SK-N-SH (cell line): ENCODE measurements around the gene ZNF530. TPM values are rescaled to one million over a fixed set of nuclear protein-coding genes. Genes with fewer than 3 reads are reported as not detected.

Experiments
- CTCF ChIA-PET: fragments of 300-600, 350-600 bp; formaldehyde crosslinking; extraction: SDS; loops from one replicate; lab custom pipeline; 2021; lab: Yijun Ruan, JAX
- POLR2A ChIA-PET: fragments of 350-600 bp; sonication (Branson Sonifier 250); formaldehyde crosslinking; extraction: SDS; loops from one replicate; lab custom pipeline; 2020; ENCODE audit warnings: antibody characterized with exemption, inconsistent platforms; lab: Yijun Ruan, JAX
- DNase-seq: peaks from one replicate; pipeline ENCODE4 v3.0.0; 2012
- H2AFZ ChIP-seq: fragments of 200-600 bp; sonication (generic); 2 replicates; pipeline ENCODE4 v1.8.1; 2016; ENCODE audit warnings: antibody characterized with exemption, mild to moderate bottlenecking, low read depth
- H3F3A ChIP-seq: fragments of 200-600 bp; sonication (generic); replicated peaks from 2 replicates; pipeline ENCODE3; 2016; ENCODE audit warnings: antibody characterized with exemption, mild to moderate bottlenecking; ENCODE audit not compliant: insufficient read depth
- H3K27ac ChIP-seq, 2 experiments: fragments of 200-500 bp in 1 of 2; fragments of 200-600 bp in 1 of 2; sonication (Bioruptor generic) in 1 of 2; sonication (generic), shearing (Covaris generic) in 1 of 2; 2 replicates each; pipeline versions ENCODE4 v1.5.1 to v1.6.1; 2014 to 2016; ENCODE audit warnings: low read depth in 2 of 2, inconsistent platforms in 1 of 2, low read length in 1 of 2, mild to moderate bottlenecking in 1 of 2, mixed read lengths in 1 of 2
- H3K27me3 ChIP-seq: fragments of 200-600 bp; sonication (generic), shearing (Covaris generic); 2 replicates; pipeline ENCODE4 v1.6.1; 2016; ENCODE audit warnings: mixed run types; ENCODE audit not compliant: insufficient read depth
- H3K36me3 ChIP-seq, 2 experiments: fragments of 200-500 bp in 1 of 2; fragments of 200-600 bp in 1 of 2; sonication (Bioruptor generic) in 1 of 2; sonication (generic) in 1 of 2; replicated peaks in 1 of 2; 2 replicates each; pipeline versions ENCODE3 to v1.5.1; 2014 to 2016; ENCODE audit warnings: low read length in 1 of 2, mild to moderate bottlenecking in 1 of 2; ENCODE audit not compliant: insufficient read depth in 2 of 2, control insufficient read depth in 1 of 2
- H3K4me1 ChIP-seq, 2 experiments: fragments of 200-500 bp in 1 of 2; fragments of 200-600 bp in 1 of 2; sonication (Bioruptor generic) in 1 of 2; sonication (generic), shearing (Covaris generic) in 1 of 2; 2 replicates each; pipeline versions ENCODE4 v1.5.1 to v1.6.1; 2014 to 2016; ENCODE audit warnings: low read depth in 1 of 2, low read length in 1 of 2, mixed run types in 1 of 2; ENCODE audit not compliant: insufficient read depth in 2 of 2, control insufficient read depth in 1 of 2
- H3K4me2 ChIP-seq: fragments of 200-600 bp; sonication (generic), shearing (Covaris generic); 2 replicates; pipeline ENCODE4 v1.6.1; 2017; ENCODE audit warnings: mixed run types
- H3K4me3 ChIP-seq, 2 experiments: fragments of 200-500 bp in 1 of 2; fragments of 200-600 bp in 1 of 2; sonication (Bioruptor generic) in 1 of 2; sonication (generic), shearing (Covaris generic) in 1 of 2; 2 replicates each; pipeline versions ENCODE4 v1.5.1 to v1.8.1; 2014 to 2016; ENCODE audit warnings: low read depth in 2 of 2, inconsistent platforms in 1 of 2, low read length in 1 of 2, mild to moderate bottlenecking in 1 of 2, mixed read lengths in 1 of 2, moderate library complexity in 1 of 2
- H3K79me2 ChIP-seq: fragments of 200-600 bp; sonication (generic); 2 replicates; pipeline ENCODE4 v1.8.1; 2017; ENCODE audit warnings: mild to moderate bottlenecking; ENCODE audit not compliant: insufficient read depth
- H3K9ac ChIP-seq: fragments of 200-600 bp; sonication (generic); 2 replicates; pipeline ENCODE4 v1.6.1; 2017; ENCODE audit warnings: mixed run types
- H3K9me2 ChIP-seq: fragments of 200-600 bp; sonication (generic); 2 replicates; pipeline ENCODE4 v1.6.1; 2017; ENCODE audit warnings: mixed run types
- H3K9me3 ChIP-seq: fragments of 200-600 bp; sonication (generic); 2 replicates; pipeline ENCODE4 v1.6.1; 2017; ENCODE audit warnings: mixed run types, mild to moderate bottlenecking, moderate library complexity
- H4K20me1 ChIP-seq: fragments of 200-600 bp; sonication (generic); 2 replicates; pipeline ENCODE4 v1.6.1; 2017; ENCODE audit warnings: mild to moderate bottlenecking, mixed run types; ENCODE audit not compliant: insufficient read depth
- CTCF ChIP-seq: fragments of 200-600 bp; sonication (generic); IDR thresholded peaks from 2 replicates; pipeline ENCODE4 v1.6.1; 2017; ENCODE audit warnings: antibody characterized with exemption, mild to moderate bottlenecking, moderate library complexity
- EP300 ChIP-seq, 2 experiments: IDR thresholded peaks; 2 replicates each; pipeline versions ENCODE4 v1.4.0 to v1.6.1; 2012; ENCODE audit warnings: borderline replicate concordance in 1 of 2, low read depth in 1 of 2, low read length in 1 of 2
- EZH2phosphoT487 ChIP-seq: fragments of 200-600 bp; sonication (generic); IDR thresholded peaks from 2 replicates; pipeline ENCODE4 v1.6.1; 2017; ENCODE audit warnings: low read depth, mixed run types, mild to moderate bottlenecking, antibody characterized with exemption, moderate library complexity, borderline replicate concordance
- FOXJ3 ChIP-seq: sonication (generic); formaldehyde crosslinking; IDR thresholded peaks from 2 replicates; pipeline ENCODE4 v1.5.1; 2020; ENCODE audit warnings: mild to moderate bottlenecking, missing genetic modification reagents
- GATA2 ChIP-seq: sonication (generic); formaldehyde crosslinking; IDR thresholded peaks from 2 replicates; pipeline ENCODE4 v1.5.0; 2020; ENCODE audit warnings: mild to moderate bottlenecking, missing genetic modification reagents
- IRF3 ChIP-seq: fragments of 150-350 bp; IDR thresholded peaks from 2 replicates; pipeline ENCODE4 v1.6.1; 2016; ENCODE audit warnings: mild to moderate bottlenecking, low read depth, low read length
- JUND ChIP-seq: IDR thresholded peaks from 2 replicates; pipeline ENCODE4 v1.4.0; 2012
- MAX ChIP-seq: IDR thresholded peaks from 2 replicates; pipeline ENCODE4 v1.4.0; 2012; ENCODE audit warnings: low read depth
- MEF2A ChIP-seq: IDR thresholded peaks from 2 replicates; pipeline ENCODE4 v1.4.0; 2012; ENCODE audit warnings: low read depth, borderline replicate concordance
- NRF1 ChIP-seq: IDR thresholded peaks from 2 replicates; pipeline ENCODE4 v1.6.1; 2012; ENCODE audit warnings: low read depth, mild to moderate bottlenecking, low read length
- PBX3 ChIP-seq: IDR thresholded peaks from 2 replicates; pipeline ENCODE4; 2012
- REST ChIP-seq: IDR thresholded peaks from 2 replicates; pipeline ENCODE4 v1.6.1; 2012; ENCODE audit warnings: mild to moderate bottlenecking, low read depth, low read length, moderate library complexity
- polyA plus RNA-seq, 3 experiments: library from polyadenylated mRNA; depleted of rRNA; stranded (reverse); fragments of >200 nt; gene quantifications; 2 replicates each; pipeline ENCODE4 v1.2.3, GENCODE V29; 2012

ZNF530 gene
- polyA plus RNA-seq, 1 of the 3 experiments (the other 2 are of a cell fraction): 4.6 TPM

- TF ChIP-seq REST (no peak), PBX3 (no peak), JUND (no peak), FOXJ3 (no peak), MEF2A (no peak), GATA2 (CRISPR knock-in tag) (no peak), EP300 (IDR thresholded peaks at IDR 0.05; ENCODE audit: borderline replicate concordance in 1 of 2, low read depth in 1 of 2, low read length in 1 of 2) (no peak), NRF1 (no peak), EZH2phosphoT487 (no peak), MAX (no peak)
- TF ChIP-seq, all 33 proteins: peak for 0
These were observed 33.1 kb upstream of the ZNF530 start (continued) for GRCh38 chr19:57566396-57567265.

- DNase-seq: no peak
- Histone ChIP-seq H3K4me3 (no peak overlapping the region; a peak in 1 of 4 replicates), H3K4me2 (no peak overlapping the region), H2AFZ (no peak overlapping the region), H4K20me1 (no peaks in the 10 kb centered on the region), H3K36me3 (peaks cover 40 to 41% of the 10 kb centered on the region in 2 experiments), H3K9ac (no peak overlapping the region), H3K9me2 (no peaks in the 10 kb centered on the region), H3F3A (peaks cover 6% of the 10 kb centered on the region), H3K27me3 (no peaks in the 10 kb centered on the region), H3K79me2 (no peaks in the 10 kb centered on the region), H3K9me3 (peaks cover 30% of the 10 kb centered on the region; the same call in 1 of the 2 replicates), H3K4me1 (no peaks in the 10 kb centered on the region), H3K27ac (no peak overlapping the region)
- POLR2A ChIA-PET: no interaction called here
- CTCF ChIA-PET: no interaction called here
- no peak for TF ChIP-seq IRF3
- TF ChIP-seq CTCF: no peak
These were observed 29.0 kb upstream of the ZNF530 start for GRCh38 chr19:57570707-57571106.
